NCI-H748 treated with DMSO at 0.1 percent for 48 hours (cell line): ENCODE measurements around the gene PRC1.
"Not testable (repeated sequence)": the region's sequence is repeated elsewhere in the genome, so short reads cannot be mapped to it uniquely, and the experiment has no call there.

Experiments
- DNase-seq: peaks from one replicate; lab custom pipeline; 2025; lab: John Stamatoyannopoulos, UW

The PRC1 gene

DNA sequence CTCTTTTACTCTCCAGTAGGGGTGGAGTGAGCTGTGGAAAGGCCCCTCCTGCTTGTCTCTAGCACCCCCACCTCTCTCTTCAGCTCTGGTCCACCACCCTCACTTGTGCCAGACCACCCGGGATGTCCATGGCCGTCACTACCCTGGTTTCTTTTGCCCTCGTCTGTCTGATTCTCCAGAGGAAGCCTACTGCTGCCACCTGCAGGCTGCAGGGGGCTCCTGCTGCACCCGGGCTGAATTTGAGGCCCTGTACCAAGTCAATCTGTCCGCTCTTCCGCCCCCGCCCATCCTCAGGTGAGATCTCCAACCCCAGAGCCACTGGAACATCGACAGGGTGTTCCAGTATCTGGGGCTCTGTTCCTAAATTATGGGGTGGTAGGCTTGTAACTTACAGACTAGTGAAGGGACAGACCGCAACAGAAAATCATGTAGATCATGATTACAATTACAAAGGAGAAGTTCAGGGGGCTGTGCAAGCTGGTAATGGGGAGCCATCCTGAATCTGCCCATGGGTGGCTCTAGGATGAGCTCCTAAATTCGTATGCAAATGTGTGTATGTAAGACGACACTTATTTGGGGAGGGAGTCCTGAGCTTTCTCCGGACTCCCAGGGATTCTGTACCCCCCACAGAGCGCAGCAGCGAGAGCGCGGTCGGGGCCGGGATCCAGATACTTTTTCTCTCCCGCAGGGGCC is 59.9 kb downstream of the PRC1 start:
- peak; percentile 77 for DNase-seq

- no peak for DNase-seq
These were observed 61.0 kb downstream of the PRC1 start for GRCh38 chr15:90933301-90933700.

- DNase-seq: no peak
These were observed 61.7 kb downstream of the PRC1 start for GRCh38 chr15:90932660-90932991.

DNA sequence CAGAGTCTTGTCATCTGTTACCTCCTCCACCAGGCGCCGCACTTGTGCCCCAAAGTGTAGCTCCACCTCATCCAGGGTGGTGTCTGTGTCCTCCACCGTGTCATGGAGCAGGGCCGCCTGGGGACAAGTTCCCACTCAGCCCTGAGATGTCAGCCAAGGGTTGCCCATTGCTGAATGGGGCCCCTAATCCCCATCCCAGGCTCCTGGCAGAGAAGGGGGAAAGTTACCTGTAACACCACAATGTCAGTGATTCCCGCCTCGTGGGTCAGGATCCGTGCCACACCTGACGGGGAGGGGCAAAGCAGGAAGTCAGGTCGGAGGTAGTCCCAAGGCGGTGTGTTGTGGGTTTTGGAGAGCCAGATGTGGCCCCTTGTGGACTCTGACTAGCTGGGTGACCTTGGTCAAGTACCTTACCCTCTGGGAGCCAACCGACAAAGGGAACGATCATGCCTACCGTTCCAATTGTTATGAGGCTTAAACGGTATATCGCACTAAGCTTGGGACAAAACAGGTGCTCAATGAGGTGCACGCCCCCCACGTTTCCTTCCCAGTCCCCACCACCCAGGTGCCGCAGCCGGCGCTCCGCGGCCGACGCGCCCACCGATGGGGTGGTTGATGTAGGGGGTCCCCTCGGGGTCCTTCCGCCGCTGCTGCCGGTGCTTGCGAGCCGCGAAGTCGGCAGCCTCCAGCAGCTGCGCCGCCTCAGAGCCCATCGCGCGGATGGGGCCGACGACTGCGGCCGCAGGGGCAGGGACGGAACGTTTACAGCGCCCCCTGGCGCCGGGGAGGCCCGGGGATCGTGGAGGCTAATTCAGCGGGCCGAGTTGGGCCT is 62.3 kb downstream of the PRC1 start, which contains the start of gene HDDC3:
Gene HDDC3, minus strand, starts transcription at position 722 of the 832 bp plus-strand sequence. Its CDS starts 9 bp downstream, at position 713.
- peak; percentile 57 for DNase-seq

- no peak for DNase-seq
These were observed 62.8 kb downstream of the PRC1 start for GRCh38 chr15:90931575-90931827.

- no peak for DNase-seq
These were observed 63.3 kb downstream of the PRC1 start for GRCh38 chr15:90930861-90931574.

- no peak for DNase-seq
These were observed 64.9 kb downstream of the PRC1 start for GRCh38 chr15:90929246-90930019.

DNA sequence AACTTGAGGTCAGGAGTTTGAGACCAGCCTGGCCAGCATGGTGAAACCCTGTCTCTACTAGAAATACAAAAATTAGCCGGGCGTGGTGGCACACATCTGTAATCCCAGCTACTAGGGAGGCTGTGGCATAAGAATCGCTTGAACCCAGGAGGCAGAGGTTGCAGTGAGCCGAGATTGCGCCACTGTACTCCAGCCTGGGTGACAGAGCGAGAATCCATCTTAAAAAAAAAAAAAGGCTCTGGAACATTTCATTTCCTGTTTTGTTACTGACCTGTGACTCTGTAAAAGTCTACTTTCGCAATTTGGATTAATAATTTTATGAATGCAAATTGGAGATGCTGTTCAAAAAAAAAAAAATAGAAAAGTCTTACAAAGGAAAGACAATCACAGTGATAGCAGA is 66.2 kb downstream of the PRC1 start:
- DNase-seq: not testable (repeated sequence)

DNA sequence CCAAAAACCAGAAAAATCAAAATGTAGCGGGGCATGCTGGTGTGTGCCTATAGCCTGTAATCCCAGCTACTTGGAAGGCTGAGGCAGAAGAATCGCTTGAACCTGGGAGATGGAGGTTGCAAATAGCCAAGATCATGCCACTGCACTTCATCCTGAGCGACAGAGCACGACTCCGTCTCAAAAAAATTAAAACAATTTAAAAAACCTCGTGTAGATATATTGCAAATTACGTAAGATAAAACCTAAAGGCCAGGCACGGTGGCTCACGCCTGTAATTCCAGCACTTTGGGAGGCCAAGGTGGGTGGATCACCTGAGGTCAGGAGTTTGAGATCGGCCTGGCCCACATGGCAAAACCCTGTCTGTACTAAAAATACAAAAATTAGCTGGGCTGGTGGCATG is 67.6 kb downstream of the PRC1 start:
- DNase-seq: not testable (repeated sequence)

GRCh38 chr15:90924375-90924774 is 70.0 kb downstream of the PRC1 start:
- DNase-seq: no peak

DNA sequence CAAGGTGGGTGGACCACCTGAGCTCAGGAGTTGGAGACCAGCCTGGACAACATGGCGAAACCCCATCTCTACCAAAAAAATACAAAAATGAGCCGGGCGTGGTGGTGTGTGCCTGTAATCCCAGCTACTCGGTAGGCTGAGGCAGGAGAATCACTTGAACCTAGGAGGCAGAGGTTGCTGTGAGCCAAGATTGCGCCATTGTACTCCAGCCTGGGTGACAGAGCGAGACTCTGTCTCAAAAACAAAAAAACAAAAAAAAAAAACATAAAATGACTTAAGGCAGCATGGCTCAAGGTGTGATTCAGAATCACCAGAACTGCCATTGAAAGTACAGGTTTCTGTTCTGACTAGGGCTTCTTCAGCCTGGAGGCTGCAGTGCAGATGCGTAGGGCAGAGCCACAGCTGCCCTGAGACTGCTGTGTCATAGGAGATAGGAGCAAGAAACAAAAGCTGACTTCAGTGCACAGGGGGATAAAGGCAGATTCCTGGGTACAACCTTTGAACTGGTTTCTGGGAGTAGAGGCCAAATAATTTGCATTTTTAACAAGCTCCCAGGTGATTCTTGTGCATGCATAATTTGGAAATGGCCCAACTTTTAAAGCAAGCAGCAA is 71.5 kb downstream of the PRC1 start:
- DNase-seq: not testable (repeated sequence)

- DNase-seq: no peak
These were observed 72.4 kb downstream of the PRC1 start for GRCh38 chr15:90921887-90922286.

GRCh38 chr15:90918835-90919234 is 75.5 kb downstream of the PRC1 start:
- no peak for DNase-seq

DNA sequence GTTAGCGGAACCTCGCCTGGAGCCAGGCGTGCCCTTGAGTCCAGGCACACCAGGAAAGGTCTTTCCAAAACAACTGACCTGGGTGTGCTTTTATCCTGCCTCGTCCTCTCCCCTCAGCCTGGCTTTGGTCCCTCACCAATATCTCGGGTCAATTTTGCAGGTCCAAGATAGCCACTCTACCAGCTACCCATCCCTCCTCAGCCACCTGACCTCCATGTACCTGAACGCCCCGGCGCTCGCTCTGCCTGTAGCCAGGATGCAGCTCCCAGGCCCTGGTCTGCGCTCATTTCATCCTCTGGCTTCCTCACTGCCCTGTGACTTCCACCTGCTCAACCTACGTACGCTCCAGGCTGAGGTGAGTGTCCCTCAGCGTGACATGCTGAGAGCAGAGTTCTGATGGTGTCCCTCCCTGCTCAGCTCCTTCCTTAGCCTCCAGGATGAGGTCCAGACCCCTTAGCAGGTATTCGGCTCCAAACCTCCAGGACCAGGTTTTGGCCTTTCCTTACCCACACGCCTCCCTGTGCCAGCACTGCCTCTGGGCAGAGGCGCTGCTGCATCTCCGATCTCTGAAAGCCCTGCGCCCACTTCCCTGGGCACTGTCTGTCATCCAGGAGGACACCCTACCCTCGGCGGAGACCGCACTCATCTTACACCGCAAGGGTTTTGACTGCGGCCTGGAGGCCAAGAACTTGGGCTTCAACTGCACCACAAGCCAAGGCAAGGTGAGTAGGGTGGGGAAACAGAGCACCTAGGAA is 76.1 kb downstream of the PRC1 start:
- no peak for DNase-seq

DNA sequence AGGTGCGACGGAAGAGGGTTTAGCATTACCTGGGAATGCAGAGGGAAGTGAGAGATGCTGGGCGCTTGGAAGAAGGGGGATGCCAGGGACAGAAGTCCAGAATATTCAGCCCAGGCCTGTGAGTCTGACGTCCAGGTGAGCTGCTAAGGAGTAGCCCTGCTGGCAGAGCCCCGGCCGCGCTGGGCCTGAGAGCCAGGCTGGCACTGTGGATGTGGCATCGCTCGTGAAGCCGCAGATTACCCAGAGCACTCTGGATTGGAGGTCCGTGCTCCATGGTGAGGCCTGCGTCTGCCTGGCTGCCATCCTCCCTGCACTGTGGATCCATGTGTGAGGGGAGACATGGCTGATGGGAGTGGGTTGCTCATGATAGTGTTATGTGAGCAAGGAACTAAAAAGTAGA is 76.8 kb downstream of the PRC1 start:
- no peak for DNase-seq

GRCh38 chr15:90916461-90916860 is 77.9 kb downstream of the PRC1 start:
- DNase-seq: no peak
